Lung (tissue), 12 donors: ENCODE data around the gene GXYLT2. TPM values are rescaled to one million over a fixed set of nuclear protein-coding genes. Genes with fewer than 3 reads are reported as not detected.

ENCODE experiments used
- ATAC-seq: fragments of 200-7000 bp; cut with Tn5 transposase; one replicate; pipeline ENCODE4 v1.9.1; 2020; ENCODE audit warnings: moderate number of reproducible peaks; ENCODE audit not compliant: insufficient read depth, low FRiP score
- DNase-seq, 3 donors: peaks; one replicate each; pipeline ENCODE4 v3.0.0-alpha.2; 2013 to 2017
- H3K27ac ChIP-seq, 2 donors: one replicate each; pipeline ENCODE4 v1.5.1; 2013; ENCODE audit warnings: mild to moderate bottlenecking in 2 of 2, moderate library complexity in 2 of 2, control low read depth in 1 of 2, inconsistent platforms in 1 of 2, low read depth in 1 of 2, low read length in 1 of 2
- H3K27me3 ChIP-seq, 3 donors: one replicate each; pipeline ENCODE4 v1.5.1; 2013; ENCODE audit warnings: low read length in 2 of 3; ENCODE audit not compliant: control insufficient read depth in 3 of 3, insufficient read depth in 3 of 3
- H3K36me3 ChIP-seq, 4 donors: one replicate each; pipeline ENCODE4 v1.5.1; 2013; ENCODE audit warnings: low read length in 4 of 4, mild to moderate bottlenecking in 1 of 4, moderate library complexity in 1 of 4; ENCODE audit not compliant: control insufficient read depth in 4 of 4, insufficient read depth in 4 of 4
- H3K4me1 ChIP-seq, 5 donors: one replicate each; pipeline ENCODE4 v1.5.1; 2013; ENCODE audit warnings: low read length in 5 of 5, mild to moderate bottlenecking in 2 of 5, moderate library complexity in 1 of 5; ENCODE audit not compliant: control insufficient read depth in 5 of 5, insufficient read depth in 5 of 5
- H3K4me3 ChIP-seq: one replicate; pipeline ENCODE4 v1.5.1; 2013; ENCODE audit warnings: mild to moderate bottlenecking, control low read depth, moderate library complexity
- H3K9ac ChIP-seq, 2 donors: one replicate each; pipeline ENCODE4 v1.5.1; 2013; ENCODE audit warnings: low read length in 2 of 2, control low read depth in 1 of 2; ENCODE audit not compliant: insufficient read depth in 1 of 2
- H3K9me3 ChIP-seq, 4 donors: one replicate each; pipeline ENCODE4 v1.5.1; 2013; ENCODE audit warnings: low read length in 3 of 4, mild to moderate bottlenecking in 1 of 4, moderate library complexity in 1 of 4; ENCODE audit not compliant: control insufficient read depth in 4 of 4, insufficient read depth in 3 of 4
- WGBS, 2 donors: extraction: QIAGEN DNeasy Blood & Tissue Kit; methylation state at CpG; one replicate each; pipeline ENCODE4 v1.1.7; 2013; 5-methylcytosine and 5-hydroxymethylcytosine counted together
- polyA plus RNA-seq, 2 donors: library from polyadenylated mRNA; stranded (reverse); fragments of 200-250 nt; gene quantifications; one replicate each; pipeline ENCODE4 v1.2.1, GENCODE V29; 2013
- total RNA-seq, 2 donors: library from RNA; depleted of rRNA in 1 of 2; stranded (reverse); fragments of >200 nt in 1 of 2; gene quantifications; one replicate each; pipeline ENCODE4 v1.2.1, GENCODE V29; 2014 to 2021
- TF ChIP-seq, protein P1 (sequence below): IDR thresholded peaks from 2 replicates; pipeline ENCODE4 v1.5.1; 2012; ENCODE audit warnings: mild to moderate bottlenecking; ENCODE audit errors: control extremely low read depth, extremely low read depth
- donor health status: control.
- donor health status: control.
- donor health status: Bipolar disorder and iron deficiency.
- donor health status: healthy.
- donor health status: DM: yes; HTN: yes; CAD: no.

The GXYLT2 gene
- total and polyA plus RNA-seq, 4 donors = 0.52 to 46.8 (median 4.8) TPM

DNA sequence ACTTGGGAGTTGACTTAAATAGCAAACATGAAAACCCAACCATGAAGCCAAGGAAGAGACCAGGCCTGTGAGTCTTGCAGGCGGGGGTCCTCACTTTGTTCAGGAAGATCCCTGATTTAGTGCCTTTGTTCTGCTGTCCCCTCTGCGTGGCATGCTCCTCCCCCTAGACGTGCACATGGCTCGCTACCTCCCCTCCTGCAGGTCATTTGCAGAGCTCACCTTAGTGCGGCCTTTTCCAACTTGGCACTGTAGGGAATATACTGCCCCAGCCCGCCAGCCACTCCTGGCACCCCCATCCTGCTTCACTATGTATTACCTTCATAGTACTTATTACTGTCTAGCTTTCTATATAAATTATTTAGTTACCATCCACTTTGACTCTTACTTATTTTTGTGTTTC is 18.3 kb downstream of the GXYLT2 start:
- Histone ChIP-seq H3K4me3 (no peak overlapping the region), H3K9ac (no peak overlapping the region), H3K4me1 (peaks cover 0 to 29% (median 3%) of the 10 kb centered on the region in 5 donors), H3K27me3 (no peaks in the 10 kb centered on the region), H3K9me3 (no peaks in the 10 kb centered on the region), H3K27ac (no peak overlapping the region), H3K36me3 (peaks cover 0 to 5% (median 2%) of the 10 kb centered on the region in 4 donors)
- DNase-seq (no peak), ATAC-seq (no peak)
- TF ChIP-seq, protein P1, sequence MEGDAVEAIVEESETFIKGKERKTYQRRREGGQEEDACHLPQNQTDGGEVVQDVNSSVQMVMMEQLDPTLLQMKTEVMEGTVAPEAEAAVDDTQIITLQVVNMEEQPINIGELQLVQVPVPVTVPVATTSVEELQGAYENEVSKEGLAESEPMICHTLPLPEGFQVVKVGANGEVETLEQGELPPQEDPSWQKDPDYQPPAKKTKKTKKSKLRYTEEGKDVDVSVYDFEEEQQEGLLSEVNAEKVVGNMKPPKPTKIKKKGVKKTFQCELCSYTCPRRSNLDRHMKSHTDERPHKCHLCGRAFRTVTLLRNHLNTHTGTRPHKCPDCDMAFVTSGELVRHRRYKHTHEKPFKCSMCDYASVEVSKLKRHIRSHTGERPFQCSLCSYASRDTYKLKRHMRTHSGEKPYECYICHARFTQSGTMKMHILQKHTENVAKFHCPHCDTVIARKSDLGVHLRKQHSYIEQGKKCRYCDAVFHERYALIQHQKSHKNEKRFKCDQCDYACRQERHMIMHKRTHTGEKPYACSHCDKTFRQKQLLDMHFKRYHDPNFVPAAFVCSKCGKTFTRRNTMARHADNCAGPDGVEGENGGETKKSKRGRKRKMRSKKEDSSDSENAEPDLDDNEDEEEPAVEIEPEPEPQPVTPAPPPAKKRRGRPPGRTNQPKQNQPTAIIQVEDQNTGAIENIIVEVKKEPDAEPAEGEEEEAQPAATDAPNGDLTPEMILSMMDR = no peak
- 83 to 93% methylated on average over 6 of the region's 6 CpGs for WGBS, 2 donors

DNA sequence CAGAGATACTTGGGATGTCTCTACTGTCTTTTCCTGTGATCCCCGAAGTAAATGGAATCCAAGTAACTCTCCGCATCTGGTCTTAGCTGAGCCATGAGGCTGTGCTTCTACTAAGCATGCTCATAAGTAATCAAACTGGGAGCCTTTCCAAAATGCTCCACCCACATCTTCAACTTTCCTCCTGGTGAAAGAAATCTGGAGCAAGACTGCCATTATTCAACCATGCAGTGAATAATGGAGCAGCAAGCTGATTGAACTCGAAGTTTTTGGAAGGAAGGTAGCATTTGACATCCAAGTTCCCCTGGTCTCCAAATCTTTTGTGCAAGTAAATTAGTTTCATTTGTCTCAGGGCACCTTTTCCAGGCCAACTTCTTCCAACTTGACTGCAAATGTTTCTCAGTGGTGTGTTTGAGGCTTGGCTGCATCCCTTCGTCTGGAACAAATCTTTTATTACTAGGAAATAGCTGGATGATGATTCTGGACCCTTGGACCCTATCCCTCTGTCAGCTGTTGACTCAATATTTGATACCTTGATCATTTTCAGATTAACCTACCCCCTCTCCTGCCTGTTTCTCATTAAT is 19.4 kb downstream of the GXYLT2 start:
- peaks cover 0 to 29% (median 3%) of the 10 kb centered on the region in 5 donors for H3K4me1 ChIP-seq
- TF ChIP-seq, protein P1 = no peak
- peak; percentile 33 to 95 (median 84) for DNase-seq
- no peak overlapping the region for H3K4me3 ChIP-seq
- H3K36me3 ChIP-seq = peaks cover 0 to 5% (median 2%) of the 10 kb centered on the region in 4 donors
- H3K27me3 ChIP-seq = no peaks in the 10 kb centered on the region
- H3K9me3 ChIP-seq = no peaks in the 10 kb centered on the region
- ATAC-seq = no peak
- 73 to 84% methylated on average over 4 of the region's 4 CpGs for WGBS, 2 donors
- no peak overlapping the region for H3K9ac ChIP-seq
- no peak overlapping the region for H3K27ac ChIP-seq

DNA sequence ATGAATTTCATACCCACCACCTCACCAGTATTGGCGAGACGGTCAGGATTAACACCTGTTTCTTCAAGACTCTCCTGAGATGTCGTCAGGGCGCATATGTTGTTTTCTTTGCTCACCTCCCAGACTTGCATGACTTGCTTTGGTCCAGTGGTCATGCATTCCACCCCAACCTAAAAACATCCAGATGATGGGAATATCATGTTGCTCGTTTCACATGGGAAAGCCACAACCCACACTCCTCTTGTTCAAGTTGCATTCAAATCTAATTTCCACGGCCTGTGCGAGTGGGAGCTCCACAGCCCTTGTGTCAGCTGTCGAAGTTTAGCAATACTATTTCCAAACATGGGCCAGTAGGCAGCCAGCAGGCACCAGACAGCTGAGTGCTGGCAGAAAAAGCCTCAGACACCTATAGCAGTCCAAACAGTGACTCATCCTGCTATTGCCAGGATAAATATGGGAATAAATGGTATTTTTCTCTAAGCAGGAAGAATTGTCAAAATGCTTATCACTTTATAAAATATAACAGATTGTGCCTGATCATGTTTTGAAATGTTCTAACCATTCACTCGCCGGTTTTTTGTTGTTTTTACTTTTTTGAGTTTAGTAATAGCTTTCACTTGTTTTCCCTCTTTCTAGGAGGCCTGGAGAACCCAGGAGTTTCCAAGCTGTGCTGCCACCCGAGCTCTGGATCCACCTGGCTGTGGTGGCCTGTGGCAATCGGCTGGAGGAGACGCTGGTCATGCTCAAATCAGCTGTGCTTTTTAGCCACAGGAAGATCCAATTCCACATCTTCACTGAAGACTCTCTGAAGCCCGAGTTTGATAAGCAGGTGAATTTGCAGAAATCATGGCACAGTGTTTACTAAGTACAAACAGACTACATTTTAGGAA is 20.1 kb downstream of the GXYLT2 start:
- peak; percentile 31 for ATAC-seq
- H3K4me3 ChIP-seq = no peak overlapping the region
- TF ChIP-seq, protein P1 = no peak
- no peak overlapping the region for H3K9ac ChIP-seq
- WGBS, 2 donors = 63 to 74% methylated on average over 14 of the region's 14 CpGs
- peak overlapping the region in 1 of 2 donors; percentile 59 for H3K27ac ChIP-seq
- no peaks in the 10 kb centered on the region for H3K9me3 ChIP-seq
- peak in 1 of 3 donors; percentile 59 for DNase-seq
- H3K36me3 ChIP-seq = peaks cover 0 to 5% (median 2%) of the 10 kb centered on the region in 4 donors
- peaks cover 0 to 29% (median 3%) of the 10 kb centered on the region in 5 donors for H3K4me1 ChIP-seq
- no peaks in the 10 kb centered on the region for H3K27me3 ChIP-seq
